Measurements from ENCODE around the gene TNXB. TPM values are rescaled to one million over a fixed set of nuclear protein-coding genes. Genes with fewer than 3 reads are reported as not detected.

TNXB gene
- total and polyA plus RNA-seq, 5 experiments from 2014 or later: 0.13 to 17.8 (median 14.5) TPM; not detected in 2

DNA sequence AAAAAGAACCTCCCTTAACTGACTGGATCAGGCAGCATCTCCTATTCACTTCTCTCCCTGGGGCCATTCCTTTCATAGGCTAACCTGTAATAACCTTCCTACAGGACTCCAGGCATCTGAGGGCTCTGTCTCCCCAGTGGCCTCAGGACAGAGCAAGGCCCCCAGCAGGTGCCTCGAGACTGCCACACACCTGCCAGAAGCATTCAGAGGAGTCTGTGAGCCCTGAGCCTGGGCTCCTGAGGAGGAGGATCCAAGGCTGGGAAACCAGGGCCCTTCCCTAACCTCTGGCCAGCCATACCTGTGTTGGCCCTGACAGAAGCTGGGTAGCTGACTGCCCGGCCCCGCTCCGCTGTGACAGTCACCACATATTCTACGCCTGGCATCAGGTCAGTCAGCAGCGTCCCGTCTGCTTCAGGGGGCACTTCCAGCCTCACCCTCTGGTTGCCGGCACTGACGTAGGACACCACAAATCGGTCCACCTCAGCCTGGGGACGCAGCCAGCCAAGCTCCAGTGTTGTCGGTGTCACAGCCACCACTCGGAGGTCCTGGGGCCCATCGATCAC lies 20.6 kb downstream of the TNXB start:
- Mint-ChIP-seq H3K4me1 (peaks cover 0 to 5% (median 3%) of the 10 kb centered on the region in 4 donors), H3K4me3 (peak overlapping the region in 6 of 10 donors; percentile 20 to 63 (median 42))
- POLR2A ChIA-PET: interaction anchor here (1.2 kb wide), 1 partner anchor 107 kb away, joined by 3 read pairs; no protein-coding TSS in a partner anchor

DNA sequence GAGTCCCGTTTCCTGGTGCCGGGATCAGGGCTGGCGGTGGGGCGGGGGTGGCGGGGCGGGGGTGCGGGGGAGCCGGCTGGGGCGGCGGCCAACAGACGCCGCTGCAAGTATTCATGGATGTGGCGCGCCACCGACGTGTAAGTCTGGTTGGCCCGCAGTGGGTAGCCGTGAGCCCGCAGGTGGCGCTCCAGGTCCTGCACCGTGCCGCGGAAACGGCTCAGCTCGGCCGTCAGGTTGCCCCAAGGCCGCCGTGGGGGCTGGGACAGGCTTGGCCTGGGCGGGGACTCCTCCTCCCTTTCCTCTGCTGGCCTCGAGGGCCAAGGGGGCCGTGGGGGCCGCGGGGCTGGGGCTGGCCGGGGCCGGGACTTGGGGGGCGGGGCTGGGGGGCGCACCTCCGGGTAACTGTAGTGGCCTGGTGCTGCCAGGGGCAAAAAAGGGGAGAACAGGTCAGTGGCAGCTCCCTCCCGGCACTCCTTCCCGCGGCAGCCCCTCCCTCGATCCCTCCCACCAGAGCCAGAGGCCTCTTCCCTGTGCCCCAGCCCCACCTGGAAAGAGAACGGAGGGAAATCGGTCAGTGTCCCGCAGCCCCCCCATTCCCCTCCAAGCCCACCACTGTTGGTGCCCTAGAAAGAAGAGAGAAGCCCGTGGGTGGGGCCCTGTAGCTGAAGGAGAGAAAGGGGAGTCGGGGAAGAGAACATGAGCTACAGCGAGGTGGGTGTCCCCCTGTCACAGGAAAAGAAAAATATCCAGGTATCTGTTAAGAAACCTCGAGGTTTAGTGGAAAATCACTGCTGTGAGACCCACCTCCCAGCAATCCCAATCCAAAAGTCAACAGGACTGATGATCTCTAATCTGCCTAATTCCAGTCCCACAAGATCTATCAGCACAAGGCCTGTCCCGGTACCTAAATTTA lies 21.3 kb downstream of the TNXB start:
- Mint-ChIP-seq H3K4me1 (peaks cover 1 to 5% (median 3%) of the 10 kb centered on the region in 4 donors), H3K36me3 (peaks cover 0 to 2% (median 2%) of the 10 kb centered on the region in 3 donors), H3K27me3 (peaks cover 6 to 38% (median 32%) of the 10 kb centered on the region in 5 donors), H3K9me3 (peaks cover 0 to 2% (median 0%) of the 10 kb centered on the region in 9 donors), H3K4me3 (peak overlapping the region in 7 of 10 donors; percentile 20 to 63 (median 40)), H3K27ac (no peak overlapping the region)
- ATAC-seq (peak; percentile 95 to 98), DNase-seq (peak; percentile 45 to 87 (median 62))
- POLR2A ChIA-PET: interaction anchor here (0.6 to 1.2 kb wide), 3 partner anchors 51 to 108 kb away, joined by 3 to 6 read pairs (median 3); partner anchors contain the start of gene GPSM3

More for the DNA sequence above, 20.6 kb downstream of the TNXB start:
- H3K27ac Mint-ChIP-seq: no peak overlapping the region
- ATAC-seq (no peak), DNase-seq (peak in 1 of 10 donors; percentile 46)
- no peaks in the 10 kb centered on the region for H3K9me3 Mint-ChIP-seq
- peaks cover 6 to 41% (median 32%) of the 10 kb centered on the region in 5 donors for H3K27me3 Mint-ChIP-seq
- peaks cover 0 to 2% (median 0%) of the 10 kb centered on the region in 3 donors for H3K36me3 Mint-ChIP-seq

DNA sequence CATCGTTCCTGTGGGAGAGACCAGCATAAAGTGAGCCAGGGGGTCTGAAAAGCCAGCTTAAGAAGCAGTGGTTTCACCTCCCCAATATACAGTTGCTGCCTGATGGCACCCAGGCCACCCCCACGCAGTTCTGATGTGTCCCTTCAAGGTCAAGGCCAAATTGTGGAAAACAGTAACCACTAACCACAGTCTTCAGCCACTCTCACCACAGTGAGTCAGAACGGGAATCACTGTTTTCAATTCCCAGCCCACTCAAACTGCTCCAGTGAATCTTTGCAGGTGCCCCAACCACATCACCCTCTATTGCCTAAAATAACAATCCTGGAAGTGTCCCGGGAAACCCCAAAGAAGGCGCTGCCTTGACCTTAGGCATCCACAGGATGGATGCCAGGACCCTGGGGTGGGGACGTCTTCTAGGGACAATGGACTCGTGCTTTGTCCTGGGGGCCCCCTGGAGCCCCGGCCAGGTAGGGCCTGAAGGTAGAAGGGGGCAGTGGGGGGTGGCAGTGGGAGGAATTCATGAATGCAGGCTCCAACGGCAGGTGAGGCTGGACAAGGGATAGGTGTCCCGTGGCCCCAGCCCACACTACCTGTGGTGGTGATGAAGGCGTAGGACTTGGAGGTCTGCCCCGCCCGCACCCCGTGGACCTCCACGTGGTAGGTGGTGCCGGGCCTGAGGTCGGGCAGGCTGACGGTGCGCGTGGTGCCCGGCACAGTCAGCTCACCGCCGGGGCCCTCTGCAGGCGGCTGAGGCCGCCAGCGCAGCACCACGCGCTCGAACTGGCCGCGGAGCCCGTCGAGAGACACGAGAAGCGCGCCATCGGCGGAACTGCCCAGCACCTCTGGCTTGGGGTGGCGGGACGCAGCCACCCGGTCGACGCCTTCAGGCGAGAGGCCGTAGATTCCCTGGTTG lies 22.2 kb downstream of the TNXB start:
- peaks cover 6 to 33% (median 27%) of the 10 kb centered on the region in 5 donors for H3K27me3 Mint-ChIP-seq
- peaks cover 1 to 5% (median 3%) of the 10 kb centered on the region in 4 donors for H3K4me1 Mint-ChIP-seq
- ATAC-seq (peak; percentile 45 to 59), DNase-seq (peak in 1 of 10 donors; percentile 45)
- peaks cover 0 to 2% (median 2%) of the 10 kb centered on the region in 3 donors for H3K36me3 Mint-ChIP-seq
- POLR2A ChIA-PET: interaction anchor here (0.6 to 1.2 kb wide), 3 partner anchors 52 to 109 kb away, joined by 3 to 6 read pairs (median 3); partner anchors contain the start of gene GPSM3
- peaks cover 0 to 2% (median 0%) of the 10 kb centered on the region in 9 donors for H3K9me3 Mint-ChIP-seq
- peak overlapping the region in 6 of 10 donors; percentile 13 to 67 (median 58) for H3K4me3 Mint-ChIP-seq
- peak overlapping the region in 1 of 10 donors; percentile 46 for H3K27ac Mint-ChIP-seq

DNA sequence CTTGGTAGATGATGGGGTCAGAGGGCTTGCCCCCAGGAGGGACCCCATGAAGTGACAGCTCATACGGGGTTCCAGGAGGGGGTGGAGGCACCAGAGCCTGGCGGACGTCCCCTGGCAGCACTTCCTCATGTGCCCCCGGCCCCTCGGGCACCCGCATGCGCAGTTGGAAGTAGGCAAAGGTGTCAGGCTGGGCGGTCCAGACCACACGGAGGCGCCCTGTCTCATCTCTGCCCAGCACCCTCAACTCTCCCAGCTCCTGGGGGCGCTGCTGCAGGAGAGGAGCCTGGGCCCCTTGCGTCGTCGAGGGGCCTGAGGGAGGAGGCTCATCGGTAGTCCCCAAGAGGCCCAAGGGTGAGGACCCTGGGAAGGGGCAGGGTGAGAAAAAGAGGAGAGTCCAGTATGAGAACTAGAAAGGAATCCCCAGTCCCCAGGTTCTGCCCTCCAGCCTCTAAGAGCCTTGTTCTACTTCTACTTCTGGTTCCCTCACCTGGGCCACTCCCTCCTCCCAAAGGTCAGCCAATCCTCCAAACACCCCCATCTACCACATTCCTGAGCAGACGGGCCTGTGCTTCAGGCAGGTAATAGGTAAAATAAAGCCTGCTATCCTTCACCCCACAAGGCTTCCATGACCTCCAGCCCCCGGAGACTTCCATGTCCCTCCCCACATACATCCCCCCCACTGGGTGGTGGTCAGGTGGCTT lies 23.2 kb downstream of the TNXB start:
- H3K9me3 Mint-ChIP-seq: peaks cover 0 to 2% (median 0%) of the 10 kb centered on the region in 9 donors
- no peak for ATAC-seq
- POLR2A ChIA-PET: no interaction called here
- H3K4me1 Mint-ChIP-seq: peaks cover 1 to 5% (median 3%) of the 10 kb centered on the region in 4 donors
- H3K27ac Mint-ChIP-seq: peak overlapping the region in 2 of 10 donors; percentile 28 to 34
- peaks cover 6 to 33% (median 27%) of the 10 kb centered on the region in 5 donors for H3K27me3 Mint-ChIP-seq
- DNase-seq: peak in 1 of 10 donors; percentile 57
- H3K4me3 Mint-ChIP-seq: peak overlapping the region in 4 of 10 donors; percentile 22 to 63 (median 28)
- H3K36me3 Mint-ChIP-seq: peaks cover 0 to 2% (median 2%) of the 10 kb centered on the region in 3 donors

DNA sequence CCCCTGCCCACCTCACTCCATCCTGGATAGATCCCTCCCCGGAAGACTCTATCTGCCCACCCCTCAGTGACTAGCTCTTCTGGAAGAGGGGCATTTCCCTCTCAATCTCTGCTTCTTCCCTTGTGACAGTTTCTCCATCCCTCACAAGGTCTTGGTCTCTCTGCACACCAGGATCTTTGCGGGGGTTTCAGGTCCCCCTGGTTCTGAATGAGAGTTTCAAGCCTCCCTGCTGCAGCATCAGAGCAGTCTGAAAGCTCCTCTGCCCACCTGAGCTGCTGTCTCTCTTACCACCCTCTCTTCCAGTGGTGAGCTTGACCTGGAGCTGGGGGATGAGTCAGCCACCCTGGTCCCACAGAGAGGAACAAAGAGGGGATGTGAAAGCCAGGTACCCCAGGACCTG lies 24.4 kb downstream of the TNXB start:
- ATAC-seq (no peak), DNase-seq (peak in 1 of 10 donors; percentile 24)
- H3K4me1 Mint-ChIP-seq: peaks cover 1 to 5% (median 3%) of the 10 kb centered on the region in 4 donors
- H3K36me3 Mint-ChIP-seq: peaks cover 0 to 2% (median 2%) of the 10 kb centered on the region in 3 donors
- no peak overlapping the region for H3K4me3 Mint-ChIP-seq
- peaks cover 5 to 33% (median 27%) of the 10 kb centered on the region in 5 donors for H3K27me3 Mint-ChIP-seq
- H3K27ac Mint-ChIP-seq: no peak overlapping the region
- POLR2A ChIA-PET: no interaction called here
- peaks cover 0 to 2% (median 0%) of the 10 kb centered on the region in 9 donors for H3K9me3 Mint-ChIP-seq

DNA sequence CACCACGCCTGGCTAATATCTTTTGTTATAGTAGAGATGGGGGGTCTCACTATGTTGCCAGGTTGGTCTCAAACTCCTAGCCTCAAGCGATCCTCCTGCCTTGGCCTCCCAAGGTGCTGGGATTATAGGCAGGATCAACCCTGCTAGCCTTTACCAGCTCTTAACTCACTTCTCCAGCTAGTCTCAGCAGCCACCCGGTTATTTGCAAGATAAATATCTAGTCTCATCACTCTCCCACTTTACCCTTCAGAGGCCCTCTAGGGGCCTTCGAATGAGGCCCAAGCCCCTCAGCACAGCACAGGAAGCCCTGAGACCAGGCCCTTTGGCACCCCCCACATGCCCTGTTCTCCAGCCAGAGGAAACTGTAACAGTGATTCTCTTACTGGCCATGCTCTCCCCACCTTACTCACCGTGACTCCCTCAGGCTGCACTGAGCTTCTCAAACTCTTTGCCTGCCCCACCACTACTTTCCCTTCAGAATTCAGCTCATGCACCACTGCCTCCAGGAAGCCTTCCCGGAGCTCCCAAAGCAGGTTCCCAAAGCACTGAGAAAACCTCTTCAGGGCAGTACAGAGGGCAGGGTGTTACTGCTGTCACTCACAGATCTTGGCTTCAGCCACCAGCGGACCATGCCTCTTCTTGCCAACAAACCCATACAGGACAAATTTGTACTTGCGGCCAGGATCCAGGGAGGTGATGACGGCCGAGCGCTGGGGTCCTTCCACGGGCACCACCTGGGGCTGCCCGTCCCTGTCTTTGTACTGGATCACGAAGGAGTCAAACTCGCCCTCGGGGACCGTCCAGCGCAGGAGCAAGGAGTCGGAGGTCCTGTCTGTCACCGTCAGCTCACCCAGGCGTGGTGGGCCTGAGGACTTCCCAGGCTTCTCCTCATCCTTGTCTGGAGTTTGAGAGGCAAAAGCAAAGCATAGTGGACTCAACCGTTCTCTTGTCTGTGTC lies 25.0 kb downstream of the TNXB start:
- POLR2A ChIA-PET: no interaction called here
- peaks cover 0 to 2% (median 0%) of the 10 kb centered on the region in 9 donors for H3K9me3 Mint-ChIP-seq
- no peak overlapping the region for H3K4me3 Mint-ChIP-seq
- peaks cover 1 to 5% (median 3%) of the 10 kb centered on the region in 4 donors for H3K4me1 Mint-ChIP-seq
- peak overlapping the region in 1 of 10 donors; percentile 51 for H3K27ac Mint-ChIP-seq
- H3K27me3 Mint-ChIP-seq: peaks cover 5 to 33% (median 23%) of the 10 kb centered on the region in 5 donors
- ATAC-seq: no peak
- DNase-seq: peak in 1 of 10 donors; percentile 34
- H3K36me3 Mint-ChIP-seq: peaks cover 0 to 2% (median 2%) of the 10 kb centered on the region in 3 donors

DNA sequence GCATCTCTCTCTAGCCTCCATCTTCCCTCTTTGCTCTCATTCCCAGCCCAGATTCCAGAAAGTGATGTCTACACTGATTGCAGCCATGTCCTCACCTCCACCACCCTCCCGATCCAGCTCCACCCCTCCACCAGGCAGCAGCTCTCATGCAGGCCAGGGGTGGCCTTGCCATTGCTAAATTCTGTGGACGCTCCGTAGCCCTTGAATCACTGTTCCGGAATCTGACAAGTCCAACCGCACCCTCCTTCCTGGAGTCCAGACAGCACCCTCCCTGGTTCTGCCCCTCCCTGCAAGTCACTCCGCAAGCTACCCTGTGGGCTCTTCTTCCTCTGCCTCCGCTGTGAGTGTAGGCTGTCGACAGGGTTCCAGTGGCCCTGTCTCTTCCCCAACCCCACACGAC lies 26.2 kb downstream of the TNXB start:
- DNase-seq: no peak
- H3K27ac Mint-ChIP-seq: peak overlapping the region in 2 of 10 donors; percentile 60 to 77
- POLR2A ChIA-PET: interaction anchor here (0.9 kb wide), 1 partner anchor 53 kb away, joined by 3 read pairs; no protein-coding TSS in a partner anchor
- peaks cover 0 to 2% (median 2%) of the 10 kb centered on the region in 3 donors for H3K36me3 Mint-ChIP-seq
- ATAC-seq: no peak
- H3K4me3 Mint-ChIP-seq: no peak overlapping the region
- peaks cover 1 to 5% (median 3%) of the 10 kb centered on the region in 4 donors for H3K4me1 Mint-ChIP-seq
- peaks cover 5 to 33% (median 21%) of the 10 kb centered on the region in 5 donors for H3K27me3 Mint-ChIP-seq
- peaks cover 0 to 2% (median 0%) of the 10 kb centered on the region in 9 donors for H3K9me3 Mint-ChIP-seq

DNA sequence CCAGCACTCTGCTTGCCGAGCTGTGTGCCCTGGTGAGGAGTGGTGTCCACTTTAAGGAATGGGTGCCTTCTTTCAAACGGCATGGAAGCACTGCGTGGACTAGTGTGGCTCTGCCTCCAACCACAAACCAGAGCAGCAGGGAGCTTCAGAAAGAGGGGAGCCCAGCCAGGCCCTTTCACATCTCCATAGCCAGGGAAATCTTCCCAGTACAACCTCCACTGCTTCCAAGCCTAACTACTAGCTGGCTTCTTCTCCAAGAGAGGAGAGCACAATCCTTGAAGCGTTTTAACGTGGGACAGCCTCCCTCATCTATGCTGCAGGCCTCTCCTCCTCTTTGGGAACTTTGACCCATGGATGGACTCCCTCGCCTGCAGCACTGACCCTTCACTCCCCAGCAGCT lies 26.7 kb downstream of the TNXB start:
- Mint-ChIP-seq H3K27ac (no peak overlapping the region), H3K4me3 (no peak overlapping the region), H3K4me1 (peaks cover 1 to 5% (median 3%) of the 10 kb centered on the region in 4 donors), H3K36me3 (peaks cover 0 to 2% (median 2%) of the 10 kb centered on the region in 3 donors), H3K27me3 (peaks cover 5 to 33% (median 21%) of the 10 kb centered on the region in 5 donors), H3K9me3 (peaks cover 0 to 2% (median 0%) of the 10 kb centered on the region in 9 donors)
- DNase-seq (no peak), ATAC-seq (no peak)
- POLR2A ChIA-PET: interaction anchor here (0.9 kb wide), 1 partner anchor 54 kb away, joined by 3 read pairs; no protein-coding TSS in a partner anchor

DNA sequence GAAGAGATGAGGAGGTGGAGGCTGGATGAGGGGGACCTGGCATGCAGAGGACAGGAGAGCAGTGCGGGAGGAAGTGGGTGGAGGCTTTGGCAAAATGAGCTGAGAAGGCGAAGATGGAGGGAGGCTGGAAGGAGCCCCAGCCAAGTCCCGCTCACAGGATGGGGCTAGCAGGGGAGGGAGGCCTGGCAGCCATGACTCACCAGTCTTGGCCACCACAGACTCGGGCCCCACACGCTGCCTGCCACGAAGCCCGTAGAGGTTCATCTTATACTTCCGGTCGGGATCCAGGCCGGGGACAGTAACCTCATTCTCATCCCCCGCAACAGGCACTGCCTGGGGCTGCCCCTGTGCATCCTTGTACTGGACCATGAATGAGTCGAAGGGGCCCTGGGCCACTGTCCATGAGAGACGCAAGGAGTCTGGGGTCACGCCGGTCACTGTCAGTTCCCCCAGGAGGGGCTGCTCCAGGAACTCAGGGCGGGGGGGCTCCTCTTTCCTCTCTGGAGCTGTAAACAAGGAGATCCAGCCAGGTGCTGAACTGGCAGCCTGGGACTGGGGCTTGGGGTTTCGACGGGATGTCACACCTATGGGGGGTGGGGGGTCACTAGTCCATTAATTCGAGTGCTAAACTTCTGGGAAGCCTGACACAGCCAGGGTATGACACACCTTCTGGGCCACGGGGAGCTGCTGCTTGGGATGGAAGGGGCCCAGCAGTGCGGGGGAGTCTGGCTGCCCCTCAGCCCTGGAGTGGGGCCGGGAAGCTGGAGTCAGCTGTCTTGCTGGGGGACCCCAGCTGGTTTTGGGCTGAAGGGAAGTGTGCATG lies 27.8 kb downstream of the TNXB start:
- no peak overlapping the region for H3K4me3 Mint-ChIP-seq

More for the DNA sequence above, 27.8 kb downstream of the TNXB start:
- POLR2A ChIA-PET: no interaction called here
- Mint-ChIP-seq H3K27me3 (peaks cover 3 to 26% (median 16%) of the 10 kb centered on the region in 5 donors), H3K9me3 (peaks cover 0 to 2% (median 0%) of the 10 kb centered on the region in 9 donors), H3K27ac (no peak overlapping the region), H3K4me1 (peaks cover 0 to 2% (median 0%) of the 10 kb centered on the region in 4 donors), H3K36me3 (peaks cover 0 to 2% (median 2%) of the 10 kb centered on the region in 3 donors)
- no peak for ATAC-seq
- DNase-seq: no peak

Data from naive thymus-derived CD8-positive, alpha-beta T cell (primary cell).